VCaP (cell line): Measurements from ENCODE around the gene RACK1.
A peak's percentile ranks its signal among the peaks of the same experiment; 100 is the strongest.
"Not testable (repeated sequence)": the region's sequence is repeated elsewhere in the genome, so short reads cannot be mapped to it uniquely, and the experiment has no call there.

Source experiments
- H3K27ac ChIP-seq: fragments of 450-650 bp; 2 replicates; pipeline ENCODE4 v1.5.1; 2017
- TF ChIP-seq, protein P1 (sequence below): fragments of 450-650 bp; conservative IDR thresholded peaks from 2 replicates; pipeline ENCODE4 v1.5.1; 2017; ENCODE audit warnings: mild to moderate bottlenecking, moderate library complexity

RACK1 gene

DNA sequence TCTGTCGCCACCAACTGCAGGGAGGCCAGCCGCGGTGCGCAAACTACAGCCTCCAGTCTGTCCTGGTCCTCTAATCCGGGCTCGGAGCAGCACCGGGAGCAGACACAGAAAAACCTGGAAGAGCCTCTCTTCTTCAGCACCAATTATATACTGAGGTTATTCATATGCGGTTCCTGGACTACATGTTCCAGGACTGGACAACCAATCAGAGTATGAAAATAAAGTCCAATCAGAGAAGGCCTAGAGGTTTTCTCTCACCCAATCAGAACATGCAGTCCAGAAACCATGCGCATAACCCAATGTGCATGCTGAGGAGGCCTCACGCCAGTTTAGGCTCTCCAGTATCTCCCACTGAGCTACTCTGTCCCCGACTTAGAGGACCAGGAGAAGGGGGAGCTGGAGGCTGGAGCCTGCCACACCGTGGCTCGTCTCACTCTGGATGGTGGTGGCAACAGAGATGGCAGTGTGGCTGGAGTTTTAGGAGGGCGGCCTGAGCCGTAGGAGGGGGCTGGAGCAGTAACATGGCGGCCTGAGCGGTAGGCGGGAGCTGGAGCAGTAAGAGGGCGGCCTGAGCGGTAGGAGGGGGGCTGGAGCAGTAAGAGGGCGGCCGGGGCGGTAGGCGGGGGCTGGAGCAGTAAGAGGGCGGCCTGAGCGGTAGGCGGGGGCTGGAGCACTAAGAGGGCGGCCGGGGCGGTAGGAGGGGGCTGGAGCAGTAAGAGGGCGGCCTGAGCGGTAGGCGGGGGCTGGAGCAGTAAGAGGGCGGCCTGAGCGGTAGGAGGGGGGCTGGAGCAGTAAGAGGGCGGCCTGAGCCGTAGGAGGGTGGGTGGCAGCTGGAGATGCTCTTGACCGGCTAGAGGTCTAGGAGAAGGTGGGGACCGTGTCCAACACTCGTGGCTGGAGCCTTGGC, 37.6 kb upstream of the RACK1 start:
- TF ChIP-seq, protein P1, sequence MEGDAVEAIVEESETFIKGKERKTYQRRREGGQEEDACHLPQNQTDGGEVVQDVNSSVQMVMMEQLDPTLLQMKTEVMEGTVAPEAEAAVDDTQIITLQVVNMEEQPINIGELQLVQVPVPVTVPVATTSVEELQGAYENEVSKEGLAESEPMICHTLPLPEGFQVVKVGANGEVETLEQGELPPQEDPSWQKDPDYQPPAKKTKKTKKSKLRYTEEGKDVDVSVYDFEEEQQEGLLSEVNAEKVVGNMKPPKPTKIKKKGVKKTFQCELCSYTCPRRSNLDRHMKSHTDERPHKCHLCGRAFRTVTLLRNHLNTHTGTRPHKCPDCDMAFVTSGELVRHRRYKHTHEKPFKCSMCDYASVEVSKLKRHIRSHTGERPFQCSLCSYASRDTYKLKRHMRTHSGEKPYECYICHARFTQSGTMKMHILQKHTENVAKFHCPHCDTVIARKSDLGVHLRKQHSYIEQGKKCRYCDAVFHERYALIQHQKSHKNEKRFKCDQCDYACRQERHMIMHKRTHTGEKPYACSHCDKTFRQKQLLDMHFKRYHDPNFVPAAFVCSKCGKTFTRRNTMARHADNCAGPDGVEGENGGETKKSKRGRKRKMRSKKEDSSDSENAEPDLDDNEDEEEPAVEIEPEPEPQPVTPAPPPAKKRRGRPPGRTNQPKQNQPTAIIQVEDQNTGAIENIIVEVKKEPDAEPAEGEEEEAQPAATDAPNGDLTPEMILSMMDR, result no peak
- H3K27ac ChIP-seq, result no peak overlapping the region

- H3K27ac ChIP-seq, result no peak overlapping the region
- TF ChIP-seq, protein P1, result no peak
Measured at GRCh38 chr5:181280251-181280762, 36.6 kb upstream of the RACK1 start.

- H3K27ac ChIP-seq, result not testable (repeated sequence)
Measured at GRCh38 chr5:181273433-181273744, 29.7 kb upstream of the RACK1 start.

- H3K27ac ChIP-seq, result no peak overlapping the region
- TF ChIP-seq, protein P1, result no peak
Measured at GRCh38 chr5:181271081-181271480, 27.4 kb upstream of the RACK1 start.

DNA sequence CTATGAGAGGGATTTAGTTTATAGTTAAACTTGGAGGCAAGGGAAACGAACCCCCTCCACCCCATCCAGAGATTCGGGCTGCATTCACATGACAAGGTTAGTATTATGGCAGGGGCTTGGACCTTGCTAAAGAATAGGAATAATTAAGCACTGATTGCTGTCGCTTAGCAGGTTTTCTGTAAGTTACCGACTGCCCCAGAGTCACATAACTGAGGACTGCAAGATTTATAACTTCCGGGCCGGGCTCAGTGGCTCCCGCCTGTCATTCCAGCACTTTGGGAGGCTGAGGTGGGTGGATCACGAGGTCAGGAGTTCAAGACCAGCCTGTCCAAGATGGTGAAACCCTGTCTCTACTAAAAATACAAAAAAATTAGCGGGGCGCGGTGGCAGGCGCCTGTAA, 24.2 kb upstream of the RACK1 start:
- H3K27ac ChIP-seq, result not testable (repeated sequence)

DNA sequence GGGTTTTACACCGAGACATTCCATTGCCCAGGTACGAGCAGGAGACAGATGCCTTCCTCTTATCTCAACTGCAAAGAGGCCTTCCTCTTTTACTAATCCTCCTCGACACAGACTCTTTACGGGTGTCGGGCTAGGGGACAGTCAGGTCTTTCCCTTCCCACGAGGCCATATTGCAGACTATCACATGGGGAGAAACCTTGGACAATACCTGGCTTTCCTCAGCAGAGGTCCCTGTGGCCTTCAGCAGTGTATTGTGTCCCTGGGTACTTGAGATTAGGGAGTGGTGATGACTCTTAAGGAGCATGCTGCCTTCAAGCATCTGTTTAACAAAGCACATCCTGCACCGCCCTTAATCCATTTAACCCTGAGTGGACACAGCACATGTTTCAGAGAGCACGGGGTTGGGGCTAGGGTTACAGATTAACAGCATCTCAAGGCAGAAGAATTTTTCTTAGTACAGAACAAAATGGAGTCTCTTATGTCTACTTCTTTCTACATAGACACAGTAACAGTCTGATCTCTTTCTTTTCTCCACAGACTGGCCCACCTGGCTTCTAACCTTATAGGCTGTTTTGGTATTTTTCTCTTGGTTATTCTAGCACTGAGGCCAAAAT, 23.7 kb upstream of the RACK1 start:
- H3K27ac ChIP-seq, result not testable (repeated sequence)
- TF ChIP-seq, protein P1, result peak; percentile 3; the same call in 1 of the 2 replicates

- TF ChIP-seq, protein P1, result no peak
- peak overlapping the region; percentile 99 for H3K27ac ChIP-seq
Measured at GRCh38 chr5:181265092-181265671, 21.5 kb upstream of the RACK1 start.

- H3K27ac ChIP-seq, result peak overlapping the region; percentile 99
- TF ChIP-seq, protein P1, result no peak
Measured at GRCh38 chr5:181263633-181264032, 19.9 kb upstream of the RACK1 start.
